ENCODE results near the gene SLC6A2. TPM values are rescaled to one million over a fixed set of nuclear protein-coding genes. Genes with fewer than 3 reads are reported as not detected.

Gene SLC6A2
- total RNA-seq, 1 donor from 2014 or later: not detected

DNA sequence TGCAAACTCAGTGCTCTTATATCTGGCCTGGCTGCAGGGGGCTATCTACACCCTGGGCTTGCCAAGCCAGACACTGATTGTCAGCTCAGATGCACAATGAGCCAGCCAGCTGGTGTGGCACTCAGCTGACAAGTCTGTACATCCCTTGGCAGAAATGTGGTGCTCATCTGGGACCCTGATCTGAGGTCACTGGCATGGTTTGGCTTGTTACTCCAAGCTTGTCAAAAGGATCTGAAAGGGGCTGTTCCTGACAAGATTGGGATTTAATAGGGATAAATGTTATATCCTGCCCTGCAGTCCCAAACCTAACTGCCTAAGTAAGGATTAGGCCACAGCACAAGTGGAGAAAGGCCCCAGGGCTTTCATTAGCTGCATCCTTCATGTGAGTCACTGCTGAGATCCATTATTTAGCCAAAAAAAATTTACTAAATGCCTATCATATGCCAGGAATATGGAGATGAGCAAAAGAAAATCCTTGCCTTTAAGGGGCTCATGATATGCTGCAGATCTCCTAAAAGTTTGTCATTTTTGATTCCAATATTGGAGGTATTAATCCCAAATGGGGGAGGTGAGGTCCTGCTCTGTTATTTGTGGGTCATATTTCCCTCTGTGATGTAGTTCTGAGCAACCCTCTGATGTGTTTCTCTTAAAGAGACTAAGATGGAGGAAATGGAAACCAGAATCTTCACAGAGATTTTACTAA lies 6.3 kb downstream of the SLC6A2 start:
- POLR2A ChIA-PET: no interaction called here
- H3K4me3 Mint-ChIP-seq: no peak overlapping the region
- H3K27ac Mint-ChIP-seq: no peak overlapping the region
- H3K4me1 Mint-ChIP-seq: no peaks in the 10 kb centered on the region
- peaks cover 8% of the 10 kb centered on the region for H3K9me3 Mint-ChIP-seq
- TF ChIP-seq, protein P1, sequence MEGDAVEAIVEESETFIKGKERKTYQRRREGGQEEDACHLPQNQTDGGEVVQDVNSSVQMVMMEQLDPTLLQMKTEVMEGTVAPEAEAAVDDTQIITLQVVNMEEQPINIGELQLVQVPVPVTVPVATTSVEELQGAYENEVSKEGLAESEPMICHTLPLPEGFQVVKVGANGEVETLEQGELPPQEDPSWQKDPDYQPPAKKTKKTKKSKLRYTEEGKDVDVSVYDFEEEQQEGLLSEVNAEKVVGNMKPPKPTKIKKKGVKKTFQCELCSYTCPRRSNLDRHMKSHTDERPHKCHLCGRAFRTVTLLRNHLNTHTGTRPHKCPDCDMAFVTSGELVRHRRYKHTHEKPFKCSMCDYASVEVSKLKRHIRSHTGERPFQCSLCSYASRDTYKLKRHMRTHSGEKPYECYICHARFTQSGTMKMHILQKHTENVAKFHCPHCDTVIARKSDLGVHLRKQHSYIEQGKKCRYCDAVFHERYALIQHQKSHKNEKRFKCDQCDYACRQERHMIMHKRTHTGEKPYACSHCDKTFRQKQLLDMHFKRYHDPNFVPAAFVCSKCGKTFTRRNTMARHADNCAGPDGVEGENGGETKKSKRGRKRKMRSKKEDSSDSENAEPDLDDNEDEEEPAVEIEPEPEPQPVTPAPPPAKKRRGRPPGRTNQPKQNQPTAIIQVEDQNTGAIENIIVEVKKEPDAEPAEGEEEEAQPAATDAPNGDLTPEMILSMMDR (IDR thresholded peaks at IDR 0.05): no peak
- DNase-seq: no peak
- ATAC-seq (ENCODE audit: low read depth): no peak
- H3K36me3 Mint-ChIP-seq (ENCODE audit: low read depth): no peaks in the 10 kb centered on the region
- CTCF ChIA-PET: no interaction called here
- intact Hi-C loops (cut with micrococcal nuclease): no loop called here
- peaks cover 4% of the 10 kb centered on the region for H3K27me3 Mint-ChIP-seq

DNA sequence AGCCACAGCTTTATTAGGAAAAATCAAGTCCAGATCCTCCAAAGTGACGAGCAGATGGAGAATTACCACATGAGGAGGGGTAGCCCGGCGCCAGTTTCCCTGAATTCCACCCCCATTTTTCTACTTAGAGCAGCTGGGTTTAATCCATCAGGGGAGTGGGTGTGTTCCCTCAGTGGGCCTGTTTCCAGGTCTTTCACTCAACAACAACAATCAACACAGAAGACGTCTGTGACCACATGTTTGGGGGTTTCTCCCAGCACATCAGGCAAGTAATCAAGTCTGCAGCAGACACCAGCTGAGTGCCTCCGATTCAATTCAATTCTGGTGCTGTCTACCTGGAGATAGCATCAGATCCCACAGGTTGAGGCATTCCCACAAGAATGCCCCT lies 6.8 kb downstream of the SLC6A2 start:
- no peak overlapping the region for H3K4me3 Mint-ChIP-seq
- H3K36me3 Mint-ChIP-seq (ENCODE audit: low read depth): no peaks in the 10 kb centered on the region
- TF ChIP-seq, protein P1 (IDR thresholded peaks at IDR 0.05): no peak
- no peak for ATAC-seq (ENCODE audit: low read depth)
- no peak for DNase-seq
- H3K27me3 Mint-ChIP-seq: peaks cover 2% of the 10 kb centered on the region
- intact Hi-C loops (cut with micrococcal nuclease): no loop called here
- ChIA-PET POLR2A (no interaction called here), CTCF (no interaction called here)
- H3K27ac Mint-ChIP-seq: no peak overlapping the region
- H3K9me3 Mint-ChIP-seq: peaks cover 8% of the 10 kb centered on the region
- no peaks in the 10 kb centered on the region for H3K4me1 Mint-ChIP-seq

DNA sequence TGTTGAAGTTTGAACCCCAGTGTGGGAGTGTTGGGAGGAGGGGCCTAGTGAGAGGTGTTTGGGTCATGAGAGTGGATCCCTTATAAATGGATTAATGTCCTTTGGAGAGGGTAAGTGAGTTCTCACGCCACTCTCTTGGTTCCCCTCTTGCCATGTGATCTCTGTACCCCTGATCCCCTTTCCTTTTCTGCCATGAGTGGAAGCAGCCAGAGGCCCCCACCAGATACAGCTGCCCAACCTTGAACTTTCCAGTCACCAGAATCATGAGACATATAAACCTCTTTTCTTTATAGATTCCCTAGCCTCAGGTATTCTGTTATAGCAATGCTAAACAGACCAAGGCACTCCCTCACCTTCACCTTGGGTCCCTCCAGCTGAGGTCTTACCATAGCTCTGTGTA lies 7.4 kb downstream of the SLC6A2 start:
- CTCF ChIA-PET: no interaction called here
- Mint-ChIP-seq H3K27me3 (peaks cover 2% of the 10 kb centered on the region), H3K9me3 (peaks cover 8% of the 10 kb centered on the region), H3K27ac (no peak overlapping the region), H3K4me1 (no peaks in the 10 kb centered on the region), H3K36me3 (ENCODE audit: low read depth) (no peaks in the 10 kb centered on the region), H3K4me3 (no peak overlapping the region)
- intact Hi-C loops (cut with micrococcal nuclease): no loop called here
- no peak for ATAC-seq (ENCODE audit: low read depth)
- TF ChIP-seq, protein P1 (IDR thresholded peaks at IDR 0.05): no peak
- POLR2A ChIA-PET: no interaction called here
- DNase-seq: no peak

DNA sequence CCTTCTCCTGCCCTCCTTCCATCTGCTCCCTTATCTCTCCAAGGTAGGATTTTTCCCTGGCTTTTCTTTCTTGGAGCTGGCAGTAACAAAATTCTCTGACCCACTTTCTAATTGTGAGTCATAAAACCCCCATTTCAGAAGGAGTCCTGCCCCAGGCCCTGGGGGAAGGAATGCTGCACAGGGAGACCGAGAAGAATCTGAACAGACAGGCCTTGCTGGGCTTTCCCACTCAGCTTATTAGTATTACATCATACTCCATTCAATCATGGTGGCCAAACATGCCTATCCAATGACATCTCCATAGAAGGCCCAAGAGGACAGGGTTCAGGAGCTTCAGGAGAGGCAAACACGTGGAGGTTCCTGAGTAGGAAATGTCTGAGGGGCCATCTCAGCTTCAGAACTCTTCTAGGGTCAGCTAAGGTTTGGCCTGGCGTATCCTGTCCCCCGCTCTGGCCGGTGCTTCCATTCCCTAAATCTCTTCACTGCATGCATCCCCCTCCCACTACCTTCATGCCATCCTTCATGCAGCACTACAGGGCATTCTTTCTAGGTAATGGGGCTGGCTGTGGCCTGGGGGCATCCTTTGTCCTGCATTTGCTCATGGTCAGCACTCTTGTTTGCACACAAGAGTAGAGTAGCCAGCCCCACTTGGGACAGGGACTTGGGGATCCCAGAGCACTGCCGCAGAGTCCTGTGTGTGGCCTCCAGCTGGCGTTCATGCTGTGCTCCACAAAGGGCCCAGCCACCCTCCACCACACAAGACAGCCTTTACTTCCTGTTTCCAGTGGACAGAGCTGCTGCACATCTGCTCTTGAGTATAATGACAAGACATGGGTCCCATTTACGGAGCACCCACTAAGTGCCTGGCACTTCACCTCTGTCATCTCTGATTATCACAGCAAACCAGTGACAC lies 8.2 kb downstream of the SLC6A2 start:
- H3K4me3 Mint-ChIP-seq: no peak overlapping the region
- ATAC-seq (ENCODE audit: low read depth) (no peak), DNase-seq (no peak)
- H3K9me3 Mint-ChIP-seq: peaks cover 8% of the 10 kb centered on the region
- ChIA-PET POLR2A (no interaction called here), CTCF (no interaction called here)
- H3K27ac Mint-ChIP-seq: no peak overlapping the region
- no peaks in the 10 kb centered on the region for H3K4me1 Mint-ChIP-seq
- H3K36me3 Mint-ChIP-seq (ENCODE audit: low read depth): no peaks in the 10 kb centered on the region
- intact Hi-C loops (cut with micrococcal nuclease): no loop called here
- H3K27me3 Mint-ChIP-seq: peaks cover 2% of the 10 kb centered on the region
- TF ChIP-seq, protein P1 (IDR thresholded peaks at IDR 0.05): no peak

DNA sequence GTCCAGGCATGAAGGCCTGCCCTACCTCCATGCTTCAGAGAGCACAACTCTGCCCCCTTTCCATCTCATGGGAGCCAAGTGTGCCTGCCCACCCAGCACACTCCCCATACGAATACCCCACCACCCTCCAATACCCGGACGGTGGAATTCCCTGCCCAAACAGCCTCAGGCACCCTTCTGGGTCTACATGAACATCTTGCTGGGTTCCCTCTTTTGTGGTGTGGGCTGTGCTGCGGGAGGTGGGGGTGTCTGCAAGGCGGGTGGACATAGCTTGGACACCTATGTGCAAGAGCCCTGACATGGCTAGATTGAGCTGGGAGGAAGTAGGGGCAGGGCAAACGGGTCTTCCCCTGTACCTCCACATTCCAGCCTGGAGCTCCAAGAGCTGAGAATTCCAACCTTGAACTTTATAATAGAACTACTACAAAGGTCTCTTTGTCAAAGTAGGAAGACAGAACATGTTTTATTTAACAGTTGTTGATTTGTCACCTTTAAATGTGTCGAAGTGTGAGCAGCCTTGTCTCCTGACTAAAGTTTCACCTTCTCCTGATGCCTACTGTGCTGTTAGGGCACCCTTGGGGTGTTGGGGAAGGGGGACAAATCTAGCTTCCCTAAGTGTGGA lies 9.1 kb downstream of the SLC6A2 start:
- ChIA-PET POLR2A (no interaction called here), CTCF (no interaction called here)
- TF ChIP-seq, protein P1 (IDR thresholded peaks at IDR 0.05): no peak
- no peak overlapping the region for H3K4me3 Mint-ChIP-seq
- H3K27me3 Mint-ChIP-seq: peaks cover 2% of the 10 kb centered on the region
- no peaks in the 10 kb centered on the region for H3K4me1 Mint-ChIP-seq
- DNase-seq (no peak), ATAC-seq (ENCODE audit: low read depth) (no peak)
- H3K27ac Mint-ChIP-seq: no peak overlapping the region
- H3K9me3 Mint-ChIP-seq: peaks cover 8% of the 10 kb centered on the region
- intact Hi-C loops (cut with micrococcal nuclease): no loop called here
- no peaks in the 10 kb centered on the region for H3K36me3 Mint-ChIP-seq (ENCODE audit: low read depth)

Data from activated B cell treated with CpG ODN at 0.5 μM for 24 hours (primary cell).